Mesendoderm (in vitro differentiated cells): ENCODE measurements around the gene SLC4A5.

ENCODE experiments used
- DNase-seq: peaks from one replicate; pipeline ENCODE4 v3.0.0; 2013
- H2AK5ac ChIP-seq: 2 replicates; pipeline ENCODE4 v1.6.1; 2013; ENCODE audit warnings: low read length, inconsistent platforms
- H2BK120ac ChIP-seq: 2 replicates; pipeline ENCODE4 v1.6.1; 2013; ENCODE audit warnings: low read depth, mild to moderate bottlenecking, low read length, moderate library complexity, mixed read lengths
- H2BK15ac ChIP-seq: replicated peaks from 2 replicates; pipeline ENCODE4 v1.6.1; 2013; ENCODE audit warnings: low read depth, mild to moderate bottlenecking, moderate library complexity
- H2BK5ac ChIP-seq: 2 replicates; pipeline ENCODE4 v1.6.1; 2013; ENCODE audit warnings: low read length, inconsistent platforms
- H3K18ac ChIP-seq: 2 replicates; pipeline ENCODE4 v1.6.1; 2013; ENCODE audit warnings: mild to moderate bottlenecking, low read length, mixed read lengths
- H3K23ac ChIP-seq: one replicate; pipeline ENCODE4 v1.6.1; 2013; ENCODE audit warnings: low read length
- H3K27ac ChIP-seq: 2 replicates; pipeline ENCODE4 v1.5.1; 2013; ENCODE audit warnings: low read depth, mild to moderate bottlenecking, inconsistent platforms, low read length, moderate library complexity
- H3K27me3 ChIP-seq: 2 replicates; pipeline ENCODE4 v1.6.1; 2013; ENCODE audit warnings: low read length, control low read depth, mild to moderate bottlenecking, inconsistent platforms; ENCODE audit not compliant: insufficient read depth, poor library complexity
- H3K36me3 ChIP-seq: 2 replicates; pipeline ENCODE4 v1.6.1; 2013; ENCODE audit warnings: low read length, inconsistent platforms; ENCODE audit not compliant: control insufficient read depth, insufficient read depth
- H3K4ac ChIP-seq: one replicate; pipeline ENCODE4 v1.6.1; 2013; ENCODE audit warnings: low read depth, mild to moderate bottlenecking, low read length, moderate library complexity
- H3K4me1 ChIP-seq: 2 replicates; pipeline ENCODE4 v1.6.1; 2013; ENCODE audit warnings: low read depth, low read length, inconsistent platforms; ENCODE audit not compliant: control insufficient read depth
- H3K4me2 ChIP-seq: 2 replicates; pipeline ENCODE4 v1.6.1; 2013; ENCODE audit warnings: low read length
- H3K4me3 ChIP-seq: 2 replicates; pipeline ENCODE4 v1.5.1; 2013; ENCODE audit warnings: mild to moderate bottlenecking, low read length
- H3K56ac ChIP-seq: one replicate; pipeline ENCODE4 v1.6.1; 2013; ENCODE audit warnings: low read length
- H3K79me1 ChIP-seq: 2 replicates; pipeline ENCODE4 v1.6.1; 2013; ENCODE audit warnings: low read length, inconsistent platforms
- H3K79me2 ChIP-seq: 2 replicates; pipeline ENCODE4 v1.6.1; 2013; ENCODE audit warnings: mild to moderate bottlenecking, low read length; ENCODE audit not compliant: control insufficient read depth, insufficient read depth
- H3K9ac ChIP-seq: 2 replicates; pipeline ENCODE4 v1.6.1; 2013; ENCODE audit warnings: low read length, inconsistent platforms
- H4K5ac ChIP-seq: one replicate; pipeline ENCODE4 v1.6.1; 2013; ENCODE audit warnings: low read length
- H4K8ac ChIP-seq: one replicate; pipeline ENCODE4 v1.6.1; 2013; ENCODE audit warnings: low read depth, mild to moderate bottlenecking, control low read depth, low read length, moderate library complexity
- WGBS: extraction: QIAGEN DNeasy Blood & Tissue Kit; methylation state at CpG from one replicate; pipeline ENCODE4 v1.1.7; 2013; ENCODE audit warnings: low lambda C conversion rate, missing lambda C conversion rate; ENCODE audit not compliant: insufficient coverage; ENCODE audit errors: extremely low coverage; 5-methylcytosine and 5-hydroxymethylcytosine counted together

The SLC4A5 gene

GRCh38 chr2:74253306-74253970 is 89.8 kb downstream of the SLC4A5 start:
- Histone ChIP-seq H3K9ac (no peak overlapping the region), H3K79me2 (no peaks in the 10 kb centered on the region), H3K27ac (no peak overlapping the region), H3K56ac (no peak overlapping the region), H4K5ac (no peak overlapping the region), H3K4me1 (no peaks in the 10 kb centered on the region), H2BK5ac (no peak overlapping the region), H3K4me3 (no peak overlapping the region), H2AK5ac (no peak overlapping the region), H2BK120ac (no peak overlapping the region), H3K27me3 (no peaks in the 10 kb centered on the region), H3K36me3 (no peaks in the 10 kb centered on the region), H3K23ac (no peak overlapping the region), H2BK15ac (no peak overlapping the region), H3K4me2 (no peak overlapping the region), H3K18ac (no peak overlapping the region), H3K79me1 (no peaks in the 10 kb centered on the region), H3K4ac (no peak overlapping the region), H4K8ac (no peak overlapping the region)
- WGBS, result no CpG with 5 or more reads among the region's 7 CpGs
- DNase-seq, result no peak

GRCh38 chr2:74252862-74253261 is 90.4 kb downstream of the SLC4A5 start:
- Histone ChIP-seq H2AK5ac (no peak overlapping the region), H3K4me1 (no peaks in the 10 kb centered on the region), H3K36me3 (no peaks in the 10 kb centered on the region), H3K4me2 (no peak overlapping the region), H3K4me3 (no peak overlapping the region), H3K4ac (no peak overlapping the region), H3K79me1 (no peaks in the 10 kb centered on the region), H3K79me2 (no peaks in the 10 kb centered on the region), H3K27me3 (no peaks in the 10 kb centered on the region), H4K8ac (no peak overlapping the region), H3K56ac (no peak overlapping the region), H4K5ac (no peak overlapping the region), H2BK120ac (no peak overlapping the region), H3K23ac (no peak overlapping the region), H2BK15ac (no peak overlapping the region), H3K27ac (no peak overlapping the region), H3K9ac (no peak overlapping the region), H3K18ac (no peak overlapping the region), H2BK5ac (no peak overlapping the region)
- no CpG with 5 or more reads among the region's 9 CpGs for WGBS
- DNase-seq, result no peak

- H2BK15ac ChIP-seq, result no peak overlapping the region
Measured at GRCh38 chr2:74252036-74252435, 91.2 kb downstream of the SLC4A5 start.

GRCh38 chr2:74250189-74250631 is 93.0 kb downstream of the SLC4A5 start:
- H3K4me2 ChIP-seq, result no peak overlapping the region
- H4K5ac ChIP-seq, result no peak overlapping the region
- H3K27me3 ChIP-seq, result no peaks in the 10 kb centered on the region
- H3K4me3 ChIP-seq, result no peak overlapping the region
- H2BK15ac ChIP-seq, result no peak overlapping the region
- H3K9ac ChIP-seq, result no peak overlapping the region
- no peak overlapping the region for H4K8ac ChIP-seq
- H2BK5ac ChIP-seq, result no peak overlapping the region
- no peaks in the 10 kb centered on the region for H3K79me1 ChIP-seq
- no peaks in the 10 kb centered on the region for H3K79me2 ChIP-seq
- H2AK5ac ChIP-seq, result no peak overlapping the region
- H3K18ac ChIP-seq, result no peak overlapping the region
- peak; percentile 52 for DNase-seq
- WGBS, result no CpG with 5 or more reads among the region's 10 CpGs
- H3K4me1 ChIP-seq, result no peaks in the 10 kb centered on the region
- no peak overlapping the region for H3K23ac ChIP-seq
- H3K4ac ChIP-seq, result no peak overlapping the region
- H3K27ac ChIP-seq, result no peak overlapping the region
- no peaks in the 10 kb centered on the region for H3K36me3 ChIP-seq
- no peak overlapping the region for H3K56ac ChIP-seq
- H2BK120ac ChIP-seq, result no peak overlapping the region

More at GRCh38 chr2:74252036-74252435, 91.2 kb downstream of the SLC4A5 start:
- H3K4ac ChIP-seq, result no peak overlapping the region
- no peak overlapping the region for H3K4me2 ChIP-seq
- no CpG with 5 or more reads among the region's 10 CpGs for whole genome bisulfite sequencing
- no peaks in the 10 kb centered on the region for H3K36me3 ChIP-seq
- no peaks in the 10 kb centered on the region for H3K79me2 ChIP-seq
- H2BK5ac ChIP-seq, result no peak overlapping the region
- no peaks in the 10 kb centered on the region for H3K79me1 ChIP-seq
- no peak overlapping the region for H2AK5ac ChIP-seq
- H2BK120ac ChIP-seq, result no peak overlapping the region
- H3K4me1 ChIP-seq, result no peaks in the 10 kb centered on the region
- H3K4me3 ChIP-seq, result no peak overlapping the region
- no peak overlapping the region for H3K9ac ChIP-seq
- no peaks in the 10 kb centered on the region for H3K27me3 ChIP-seq
- H3K27ac ChIP-seq, result no peak overlapping the region
- no peak for DNase-seq
- H3K18ac ChIP-seq, result no peak overlapping the region
- no peak overlapping the region for H3K56ac ChIP-seq
- no peak overlapping the region for H4K8ac ChIP-seq
- H3K23ac ChIP-seq, result no peak overlapping the region
- no peak overlapping the region for H4K5ac ChIP-seq

- Histone ChIP-seq H3K56ac (no peak overlapping the region), H2AK5ac (no peak overlapping the region), H4K8ac (no peak overlapping the region), H4K5ac (no peak overlapping the region), H3K23ac (no peak overlapping the region), H3K79me1 (no peaks in the 10 kb centered on the region), H3K36me3 (no peaks in the 10 kb centered on the region), H3K79me2 (no peaks in the 10 kb centered on the region), H2BK120ac (no peak overlapping the region), H2BK5ac (no peak overlapping the region), H3K27me3 (no peaks in the 10 kb centered on the region), H3K9ac (no peak overlapping the region), H3K27ac (no peak overlapping the region), H3K4ac (no peak overlapping the region), H3K4me2 (no peak overlapping the region), H3K4me1 (no peaks in the 10 kb centered on the region), H2BK15ac (no peak overlapping the region), H3K18ac (no peak overlapping the region), H3K4me3 (no peak overlapping the region)
- no CpG with 5 or more reads among the region's 6 CpGs for WGBS
- no peak for DNase-seq
Measured at GRCh38 chr2:74249406-74250122, 93.7 kb downstream of the SLC4A5 start.
